B cell (primary cell): ENCODE results near the gene TNFRSF13B. TPM values are rescaled to one million over a fixed set of nuclear protein-coding genes. Genes with fewer than 3 reads are reported as not detected.

ENCODE experiments used
- ATAC-seq: fragments of 200-7000 bp; cut with Tn5 transposase; one replicate; pipeline ENCODE4 v1.10.0; 2021; ENCODE audit warnings: low read depth, mild to moderate bottlenecking, moderate number of reproducible peaks, moderate library complexity
- CTCF ChIA-PET: fragments of 350-600 bp; sonication (Branson Sonifier 250); formaldehyde crosslinking; loops from one replicate; lab custom pipeline; 2021; ENCODE audit warnings: antibody characterized with exemption, inconsistent platforms; lab: Charles Lee
- POLR2A ChIA-PET: fragments of 350-600 bp; sonication (Branson Sonifier 250); formaldehyde crosslinking; loops from one replicate; lab custom pipeline; 2021; ENCODE audit warnings: antibody characterized with exemption; lab: Charles Lee
- DNase-seq: peaks from one replicate; pipeline ENCODE4 v3.0.0; 2013
- H2AFZ ChIP-seq: 2 replicates; pipeline ENCODE4 v1.6.1; 2012; ENCODE audit warnings: mild to moderate bottlenecking, low read depth, low read length; ENCODE audit not compliant: insufficient read depth, poor library complexity, severe bottlenecking
- H3K27ac ChIP-seq, 2 donors: 1 replicate in 1 of 2; 2 replicates in 1 of 2; pipeline ENCODE4 v1.5.1; 2012 to 2013; ENCODE audit warnings: low read length in 2 of 2, mild to moderate bottlenecking in 2 of 2, moderate library complexity in 1 of 2
- H3K27me3 ChIP-seq, 4 experiments: fragments of 200-600 bp in 1 of 4; sonication (generic) in 1 of 4; replicated peaks in 1 of 4; 1 replicate in 2 of 4; 2 replicates in 2 of 4; pipeline versions ENCODE4 v1.6.1 to v1.7.0; 2013 to 2016; ENCODE audit warnings: low read length in 3 of 4, mild to moderate bottlenecking in 2 of 4, mixed read lengths in 1 of 4, moderate library complexity in 1 of 4; ENCODE audit not compliant: insufficient read depth in 4 of 4, control insufficient read depth in 3 of 4; ENCODE audit errors: control extremely low read depth in 1 of 4
- H3K36me3 ChIP-seq, 2 experiments: replicated peaks in 1 of 2; 1 replicate in 1 of 2; 2 replicates in 1 of 2; pipeline versions ENCODE4 v1.6.1 to v1.7.1; 2013; ENCODE audit warnings: low read length in 1 of 2; ENCODE audit not compliant: insufficient read depth in 2 of 2, control insufficient read depth in 1 of 2; ENCODE audit errors: control extremely low read depth in 1 of 2, extremely low read depth in 1 of 2
- H3K4me1 ChIP-seq, 2 donors: fragments of 200-600 bp in 1 of 2; sonication (generic) in 1 of 2; 1 replicate in 1 of 2; 2 replicates in 1 of 2; pipeline versions ENCODE4 v1.5.1 to v1.6.1; 2013 to 2017; ENCODE audit warnings: low read length in 2 of 2; ENCODE audit not compliant: control insufficient read depth in 2 of 2, insufficient read depth in 2 of 2
- H3K4me2 ChIP-seq: replicated peaks from 2 replicates; pipeline ENCODE3; 2012; ENCODE audit warnings: mild to moderate bottlenecking, low read depth, low read length; ENCODE audit not compliant: poor library complexity, severe bottlenecking
- H3K4me3 ChIP-seq, 5 experiments: fragments of 200-600 bp in 1 of 5; sonication (generic) in 1 of 5; 1 replicate in 3 of 5; 2 replicates in 2 of 5; pipeline versions ENCODE4 v1.5.1 to v1.7.0; 2011 to 2016; ENCODE audit warnings: low read length in 4 of 5, mild to moderate bottlenecking in 4 of 5, low read depth in 2 of 5, control low read depth in 1 of 5, moderate library complexity in 1 of 5; ENCODE audit not compliant: insufficient read depth in 1 of 5; ENCODE audit errors: control extremely low read depth in 1 of 5, extremely low read depth in 1 of 5
- H3K79me2 ChIP-seq: fragments of 200-600 bp; sonication (generic); one replicate; pipeline ENCODE4 v1.6.0; 2016; ENCODE audit warnings: low read length; ENCODE audit not compliant: control insufficient read depth, insufficient read depth
- H3K9ac ChIP-seq: fragments of 200-600 bp; sonication (generic); 2 replicates; pipeline ENCODE4 v1.6.1; 2017; ENCODE audit warnings: mild to moderate bottlenecking, low read length, moderate library complexity
- H3K9me3 ChIP-seq, 3 donors: one replicate each; pipeline versions ENCODE4 v1.6.1 to v1.7.1; 2013; ENCODE audit warnings: low read length in 2 of 3; ENCODE audit not compliant: control insufficient read depth in 2 of 3, insufficient read depth in 1 of 3; ENCODE audit errors: control extremely low read depth in 1 of 3
- H4K20me1 ChIP-seq: 2 replicates; pipeline ENCODE4 v1.6.0; 2012; ENCODE audit warnings: mild to moderate bottlenecking, low read length; ENCODE audit not compliant: insufficient read depth, control insufficient read depth, poor library complexity, severe bottlenecking
- H3K27ac Mint-ChIP-seq: one replicate; pipeline ENCODE4 v1.8.0; 2021; ENCODE audit warnings: mixed read lengths
- H3K27me3 Mint-ChIP-seq: one replicate; pipeline ENCODE4 v1.8.0; 2021; ENCODE audit warnings: mixed read lengths
- H3K4me1 Mint-ChIP-seq: one replicate; pipeline ENCODE4 v1.8.0; 2021; ENCODE audit warnings: mixed read lengths
- H3K4me3 Mint-ChIP-seq: one replicate; pipeline ENCODE4 v1.8.0; 2021; ENCODE audit warnings: mixed read lengths
- H3K9me3 Mint-ChIP-seq: one replicate; pipeline ENCODE4 v1.8.0; 2022; ENCODE audit warnings: mixed read lengths; ENCODE audit not compliant: insufficient read depth
- CTCF ChIP-seq: fragments of 200-600 bp; IDR thresholded peaks from one replicate; pipeline ENCODE4 v1.8.0; 2022; ENCODE audit warnings: antibody characterized with exemption, mild to moderate bottlenecking
- EZH2 ChIP-seq: IDR thresholded peaks from 2 replicates; pipeline ENCODE4 v1.6.1; 2012; ENCODE audit warnings: borderline replicate concordance, low read depth, mild to moderate bottlenecking, moderate library complexity, low read length; ENCODE audit not compliant: insufficient read depth, poor library complexity, severe bottlenecking
- WGBS: methylation state at CpG from one replicate; pipeline ENCODE4 v1.1.5; 2013; ENCODE audit warnings: missing lambda C conversion rate; ENCODE audit not compliant: insufficient coverage; 5-methylcytosine and 5-hydroxymethylcytosine counted together
- intact Hi-C: fragments of 100-400 bp; cut with micrococcal nuclease; formaldehyde crosslinking; loops from one replicate; pipeline ENCODE4 v1.10.0; 2022
- polyA plus RNA-seq: library from polyadenylated mRNA; depleted of rRNA; stranded (reverse); fragments of >200 nt; gene quantifications from 2 replicates; pipeline ENCODE4 v1.2.3, GENCODE V29; 2012
- total RNA-seq, 2 donors: library from RNA; stranded (reverse); fragments of 120-200 nt in 1 of 2; gene quantifications; 1 replicate in 1 of 2; 2 replicates in 1 of 2; pipeline versions ENCODE4 v1.2.3 to v1.2.4, GENCODE V29; 2013 to 2022

Gene TNFRSF13B
- total and polyA plus RNA-seq, 2 donors (not counting 1 experiment from before 2014, with no cell fraction given): 74.5 to 219 TPM

GRCh38 chr17:16915752-16916556, 56.0 kb downstream of the TNFRSF13B start:
- no peak overlapping the region for H3K9ac ChIP-seq
- peaks cover 3% of the 10 kb centered on the region for H3K27me3 Mint-ChIP-seq
- peak overlapping the region; percentile 15 for H3K27ac Mint-ChIP-seq
- WGBS: 63% methylated on average over 9 of the region's 11 CpGs
- no peak overlapping the region for H3K4me3 ChIP-seq
- ChIA-PET CTCF (interaction anchor here (0.6 to 4.7 kb wide), 5 partner anchors 62 to 105 kb away, joined by 3 to 88 read pairs (median 3); no protein-coding TSS in a partner anchor), POLR2A (no interaction called here)
- no peak overlapping the region for H3K4me3 Mint-ChIP-seq
- TF ChIP-seq CTCF (peak; percentile 51), EZH2 (no peak)
- no peaks in the 10 kb centered on the region for H3K79me2 ChIP-seq
- no peaks in the 10 kb centered on the region for H3K36me3 ChIP-seq
- no peak overlapping the region for H3K27ac ChIP-seq
- H3K4me2 ChIP-seq: no peak overlapping the region
- peaks cover 24% of the 10 kb centered on the region for H3K4me1 Mint-ChIP-seq
- ATAC-seq: peak; percentile 78
- intact Hi-C loops: loop anchor here (1.0 kb wide), 1 partner anchor 75 kb away; no protein-coding TSS in a partner anchor
- H3K4me1 ChIP-seq: peaks cover 0 to 18% of the 10 kb centered on the region in 2 donors
- peak overlapping the region; percentile 13 for H2AFZ ChIP-seq
- H3K9me3 ChIP-seq: no peaks in the 10 kb centered on the region
- H3K9me3 Mint-ChIP-seq: no peaks in the 10 kb centered on the region
- H3K27me3 ChIP-seq: no peaks in the 10 kb centered on the region
- H4K20me1 ChIP-seq: no peaks in the 10 kb centered on the region
- DNase-seq: peak; percentile 61

- peaks cover 0 to 18% of the 10 kb centered on the region in 2 donors for H3K4me1 ChIP-seq
- H3K4me2 ChIP-seq: no peak overlapping the region
- no peak for ATAC-seq
- H4K20me1 ChIP-seq: no peaks in the 10 kb centered on the region
- ChIA-PET CTCF (interaction anchor here (4.7 kb wide), 1 partner anchor 78 kb away, joined by 88 read pairs; no protein-coding TSS in a partner anchor), POLR2A (no interaction called here)
- H3K27me3 Mint-ChIP-seq: peaks cover 13% of the 10 kb centered on the region
- no peak for TF ChIP-seq EZH2
- TF ChIP-seq CTCF: no peak
- no peak overlapping the region for H3K4me3 Mint-ChIP-seq
- WGBS: 83% methylated on average over 2 of the region's 2 CpGs
- intact Hi-C loops: no loop called here
- H3K36me3 ChIP-seq: no peaks in the 10 kb centered on the region
- H3K9ac ChIP-seq: no peak overlapping the region
- H3K9me3 ChIP-seq: no peaks in the 10 kb centered on the region
- no peak for DNase-seq
- H3K4me1 Mint-ChIP-seq: peaks cover 26% of the 10 kb centered on the region
- no peak overlapping the region for H3K27ac Mint-ChIP-seq
- H3K27ac ChIP-seq: no peak overlapping the region
- H3K27me3 ChIP-seq: no peaks in the 10 kb centered on the region
- H3K9me3 Mint-ChIP-seq: no peaks in the 10 kb centered on the region
- H3K79me2 ChIP-seq: no peaks in the 10 kb centered on the region
- no peak overlapping the region for H3K4me3 ChIP-seq
- no peak overlapping the region for H2AFZ ChIP-seq
Observed at GRCh38 chr17:16913463-16913862, 58.5 kb downstream of the TNFRSF13B start.
